Left cardiac atrium (tissue), 2 donors: ENCODE results near the gene AK1. TPM values are rescaled to one million over a fixed set of nuclear protein-coding genes. Genes with fewer than 3 reads are reported as not detected.

Source experiments
- microRNA-seq, 2 donors: library from miRNA; unstranded; fragments of <30 nt; microRNA quantifications; one replicate each; pipeline ENCODE4 v1.2.0, GENCODE V29; 2020
- total RNA-seq, 2 donors: library from RNA; stranded (reverse); fragmentation: NEBNext Ultra II Directional; extraction: Animal tissue kit (Norgen Biotek cat#: 25700); gene quantifications; one replicate each; pipeline ENCODE4 v1.2.1, GENCODE V29; 2021
- donor health status: DM: no; HTN: yes; CAD: no; lungs with severe emphysema.
- donor health status: DM: yes; HTN: yes; CAD: no.

Gene AK1
- total RNA-seq, 2 donors from 2014 or later: 593 to 626 TPM

Small RNA genes lying within 50 kb of the gene (microRNA-seq; reads per million reads assigned to microRNA genes)
- gene MIR4672: 0.40 to 0.54 reads per million in 2 donors

Other genes with a start within 250 kb of the AK1 start
- gene CFAP157, start 170.7 kb downstream of the AK1 start, total RNA-seq: not detected
- 10 to 100 TPM; 12.3 to 14.3 TPM for gene PTRH1, start 162.0 kb downstream of the AK1 start, total RNA-seq
- under 1 TPM; 0.05 to 0.09 TPM for gene TTC16, start 161.6 kb downstream of the AK1 start, total RNA-seq
- 1 to 10 TPM; 5.1 TPM for gene TOR2A, start 142.4 kb downstream of the AK1 start, total RNA-seq
- 10 to 100 TPM; 18.4 to 21.5 TPM for gene SH2D3C, start 99.0 kb downstream of the AK1 start, total RNA-seq
- gene CDK9, start 91.6 kb downstream of the AK1 start, total RNA-seq: 10 to 100 TPM; 58.3 to 64.2 TPM
- gene FPGS, start 74.8 kb downstream of the AK1 start, total RNA-seq: 10 to 100 TPM; 40.4 to 59.5 TPM
- 100 to 1,000 TPM; 132 to 392 TPM for gene ENG, start 23.0 kb downstream of the AK1 start, total RNA-seq
- 10 to 100 TPM; 56.7 to 71.7 TPM for gene ST6GALNAC6, start 21.9 kb upstream of the AK1 start, total RNA-seq
- gene ST6GALNAC4, start 39.4 kb upstream of the AK1 start, total RNA-seq: 10 to 100 TPM; 35.8 to 49.9 TPM
- gene PIP5KL1, start 53.1 kb upstream of the AK1 start, total RNA-seq: under 1 TPM; 0.50 to 0.99 TPM
- gene DPM2, start 60.2 kb upstream of the AK1 start, total RNA-seq: 10 to 100 TPM; 14.7 to 18.3 TPM
- gene EEIG1, start 103.3 kb upstream of the AK1 start, total RNA-seq: 10 to 100 TPM; 24.9 to 27.3 TPM
- gene NAIF1, start 189.6 kb upstream of the AK1 start, total RNA-seq: 1 to 10 TPM; 5.8 to 6.1 TPM
- 10 to 100 TPM; 13.7 to 29.8 TPM for gene SLC25A25, start 190.6 kb upstream of the AK1 start, total RNA-seq